ENCODE data around the gene BAIAP2L2.

- TF ChIP-seq REST (IDR thresholded peaks at IDR 0.05; ENCODE audit: insufficient read depth in 1 of 2, low read depth in 2 of 2, low read length in 2 of 2), result no peak
- TF ChIP-seq POLR2AphosphoS5 (IDR thresholded peaks at IDR 0.05; ENCODE audit: low read depth, low read length), result no peak
Observed at GRCh38 chr22:38104084-38104483, 6.4 kb downstream of the BAIAP2L2 start.

Measured in PFSK-1 (cell line).